ENCODE measurements around the gene PCDHGB3. TPM values are rescaled to one million over a fixed set of nuclear protein-coding genes. Genes with fewer than 3 reads are reported as not detected.

The PCDHGB3 gene
- total RNA-seq, 4 donors from 2014 or later = 3.0 to 7.9 (median 4.8) TPM

GRCh38 chr5:141419074-141419880 lies 49.2 kb downstream of the PCDHGB3 start:
- no peak overlapping the region for H3K4me3 ChIP-seq (ENCODE audit: low read depth, poor library complexity, severe bottlenecking)
- intact Hi-C loops (cut with DNase I; ENCODE audit: low total_unique reads) = loop anchor here (10.0 kb wide), 1 partner anchor 136 kb away; no protein-coding TSS in a partner anchor

GRCh38 chr5:141420855-141421488 lies 50.9 kb downstream of the PCDHGB3 start, which contains the start of gene PCDHGA11:
PCDHGA11 (plus strand) TSS chr5:141421051; CDS start chr5:141421228, 177 bp downstream.
- TF ChIP-seq, protein P1, sequence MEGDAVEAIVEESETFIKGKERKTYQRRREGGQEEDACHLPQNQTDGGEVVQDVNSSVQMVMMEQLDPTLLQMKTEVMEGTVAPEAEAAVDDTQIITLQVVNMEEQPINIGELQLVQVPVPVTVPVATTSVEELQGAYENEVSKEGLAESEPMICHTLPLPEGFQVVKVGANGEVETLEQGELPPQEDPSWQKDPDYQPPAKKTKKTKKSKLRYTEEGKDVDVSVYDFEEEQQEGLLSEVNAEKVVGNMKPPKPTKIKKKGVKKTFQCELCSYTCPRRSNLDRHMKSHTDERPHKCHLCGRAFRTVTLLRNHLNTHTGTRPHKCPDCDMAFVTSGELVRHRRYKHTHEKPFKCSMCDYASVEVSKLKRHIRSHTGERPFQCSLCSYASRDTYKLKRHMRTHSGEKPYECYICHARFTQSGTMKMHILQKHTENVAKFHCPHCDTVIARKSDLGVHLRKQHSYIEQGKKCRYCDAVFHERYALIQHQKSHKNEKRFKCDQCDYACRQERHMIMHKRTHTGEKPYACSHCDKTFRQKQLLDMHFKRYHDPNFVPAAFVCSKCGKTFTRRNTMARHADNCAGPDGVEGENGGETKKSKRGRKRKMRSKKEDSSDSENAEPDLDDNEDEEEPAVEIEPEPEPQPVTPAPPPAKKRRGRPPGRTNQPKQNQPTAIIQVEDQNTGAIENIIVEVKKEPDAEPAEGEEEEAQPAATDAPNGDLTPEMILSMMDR (IDR thresholded peaks at IDR 0.05) = no peak
- no peak for TF ChIP-seq POLR2A (IDR thresholded peaks at IDR 0.05)
- intact Hi-C loops (cut with DNase I; ENCODE audit: low total_unique reads) = no loop called here
- no peak within 1 kb of the TSS for H3K4me3 ChIP-seq (ENCODE audit: low read depth, poor library complexity, severe bottlenecking)
- 10 to 15% methylated on average over 35 to 40 of the region's 42 CpGs for WGBS, 2 donors
- no peak for DNase-seq (ENCODE audit: low spot score in 2 of 2)

More at GRCh38 chr5:141419074-141419880, 49.2 kb downstream of the PCDHGB3 start:
- TF ChIP-seq POLR2A (IDR thresholded peaks at IDR 0.05) = no peak
- TF ChIP-seq, protein P1 (IDR thresholded peaks at IDR 0.05) = no peak
- 32 to 35% methylated on average over 48 to 62 of the region's 74 CpGs for WGBS, 2 donors
- DNase-seq (ENCODE audit: low spot score in 2 of 2) = no peak

DNA sequence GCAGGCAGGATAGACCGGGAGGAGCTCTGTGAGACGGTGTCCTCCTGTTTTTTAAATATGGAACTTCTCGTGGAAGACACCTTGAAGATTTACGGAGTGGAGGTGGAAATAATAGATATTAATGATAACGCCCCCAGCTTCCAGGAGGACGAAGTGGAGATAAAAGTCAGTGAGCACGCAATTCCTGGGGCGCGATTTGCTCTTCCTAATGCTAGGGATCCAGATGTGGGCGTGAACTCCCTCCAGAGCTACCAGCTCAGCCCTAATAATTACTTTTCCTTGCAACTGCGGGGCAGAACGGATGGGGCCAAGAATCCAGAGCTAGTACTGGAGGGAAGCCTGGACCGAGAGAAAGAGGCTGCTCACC lies 51.4 kb downstream of the PCDHGB3 start:
- TF ChIP-seq POLR2A (IDR thresholded peaks at IDR 0.05) = no peak
- TF ChIP-seq, protein P1 (IDR thresholded peaks at IDR 0.05) = no peak
- no peak overlapping the region for H3K4me3 ChIP-seq (ENCODE audit: low read depth, poor library complexity, severe bottlenecking)

More for the DNA sequence above, 51.4 kb downstream of the PCDHGB3 start:
- 12% methylated on average over 13 of the region's 13 CpGs for WGBS, 2 donors
- no peak for DNase-seq (ENCODE audit: low spot score in 2 of 2)
- intact Hi-C loops (cut with DNase I; ENCODE audit: low total_unique reads) = no loop called here

Other genes with a start within 250 kb of the PCDHGB3 start
- gene PCDHB4, start 248.4 kb upstream of the PCDHGB3 start, total RNA-seq = 1 to 10 TPM; 1.1 to 2.8 (median 2.0) TPM
- 1 to 10 TPM in 2 of 4 donors, under 1 TPM in 1, not detected in 1; 0.49 to 4.9 (median 1.4) TPM for gene PCDHB5, start 235.0 kb upstream of the PCDHGB3 start, total RNA-seq
- gene PCDHB6, start 220.2 kb upstream of the PCDHGB3 start, total RNA-seq = 1 to 10 TPM in 2 of 4 donors, under 1 TPM in 1, not detected in 1; 0.93 to 1.3 (median 1.3) TPM
- gene PCDHB7, start 197.6 kb upstream of the PCDHGB3 start, total RNA-seq = 1 to 10 TPM in 1 of 4 donors, under 1 TPM in 3; 0.49 to 1.1 (median 0.58) TPM
- 1 to 10 TPM in 2 of 4 donors, under 1 TPM in 2; 0.10 to 1.2 (median 0.76) TPM for gene PCDHB8, start 192.5 kb upstream of the PCDHGB3 start, total RNA-seq
- gene PCDHB16, start 187.9 kb upstream of the PCDHGB3 start, total RNA-seq = 1 to 10 TPM in 3 of 4 donors, under 1 TPM in 1; 0.55 to 3.2 (median 1.9) TPM
- gene PCDHB9, start 183.1 kb upstream of the PCDHGB3 start, total RNA-seq = 1 to 10 TPM in 2 of 4 donors, under 1 TPM in 2; 0.38 to 2.2 (median 1.2) TPM
- 1 to 10 TPM in 2 of 4 donors, under 1 TPM in 2; 0.19 to 1.5 (median 0.76) TPM for gene PCDHB10, start 177.9 kb upstream of the PCDHGB3 start, total RNA-seq
- gene PCDHB11, start 170.6 kb upstream of the PCDHGB3 start, total RNA-seq = 1 to 10 TPM in 3 of 4 donors, under 1 TPM in 1; 0.63 to 1.7 (median 1.4) TPM
- 1 to 10 TPM in 2 of 4 donors, under 1 TPM in 1, not detected in 1; 0.49 to 3.2 (median 2.3) TPM for gene PCDHB12, start 161.5 kb upstream of the PCDHGB3 start, total RNA-seq
- gene PCDHB13, start 156.3 kb upstream of the PCDHGB3 start, total RNA-seq = 1 to 10 TPM; 3.3 to 9.0 (median 5.0) TPM
- gene PCDHB14, start 146.9 kb upstream of the PCDHGB3 start, total RNA-seq = 1 to 10 TPM; 5.4 to 7.5 (median 6.2) TPM
- gene PCDHB15, start 124.8 kb upstream of the PCDHGB3 start, total RNA-seq = 1 to 10 TPM in 3 of 4 donors, under 1 TPM in 1; 0.46 to 2.0 (median 1.4) TPM
- 1 to 10 TPM in 1 of 4 donors, under 1 TPM in 2, not detected in 1; 0.66 to 5.0 (median 0.67) TPM for gene SLC25A2, start 66.2 kb upstream of the PCDHGB3 start, total RNA-seq
- gene TAF7, start 49.5 kb upstream of the PCDHGB3 start, total RNA-seq = 10 to 100 TPM; 46.9 to 76.0 (median 64.9) TPM
- gene PCDHGA1, start 39.7 kb upstream of the PCDHGB3 start, total RNA-seq = under 1 TPM in 3 of 4 donors, not detected in 1; 0.52 to 0.54 (median 0.53) TPM
- gene PCDHGA2, start 31.5 kb upstream of the PCDHGB3 start, total RNA-seq = 1 to 10 TPM; 1.4 to 5.3 (median 1.9) TPM
- gene PCDHGA3, start 26.4 kb upstream of the PCDHGB3 start, total RNA-seq = 1 to 10 TPM; 1.0 to 3.5 (median 2.9) TPM
- 1 to 10 TPM in 3 of 4 donors, under 1 TPM in 1; 0.30 to 1.3 (median 1.1) TPM for gene PCDHGB1, start 20.1 kb upstream of the PCDHGB3 start, total RNA-seq
- gene PCDHGA4, start 15.2 kb upstream of the PCDHGB3 start, total RNA-seq = 1 to 10 TPM in 3 of 4 donors, under 1 TPM in 1; 0.25 to 4.3 (median 2.4) TPM
- gene PCDHGB2, start 10.2 kb upstream of the PCDHGB3 start, total RNA-seq = 1 to 10 TPM; 2.1 to 4.0 (median 2.6) TPM
- gene PCDHGA5, start 6.1 kb upstream of the PCDHGB3 start, total RNA-seq = 1 to 10 TPM in 3 of 4 donors, under 1 TPM in 1; 0.51 to 3.4 (median 1.6) TPM
- 1 to 10 TPM; 2.5 to 3.7 (median 3.6) TPM for gene PCDHGA6, start 3.6 kb downstream of the PCDHGB3 start, total RNA-seq
- 1 to 10 TPM; 2.2 to 2.5 (median 2.5) TPM for gene PCDHGA7, start 12.5 kb downstream of the PCDHGB3 start, total RNA-seq
- 1 to 10 TPM; 5.2 to 8.9 (median 8.4) TPM for gene PCDHGB4, start 17.5 kb downstream of the PCDHGB3 start, total RNA-seq
- 1 to 10 TPM in 3 of 4 donors, under 1 TPM in 1; 0.97 to 2.2 (median 1.6) TPM for gene PCDHGA8, start 22.4 kb downstream of the PCDHGB3 start, total RNA-seq
- gene PCDHGB5, start 27.7 kb downstream of the PCDHGB3 start, total RNA-seq = 10 to 100 TPM; 12.3 to 17.6 (median 14.6) TPM
- 1 to 10 TPM; 5.6 to 8.2 (median 6.3) TPM for gene PCDHGA9, start 32.5 kb downstream of the PCDHGB3 start, total RNA-seq
- 1 to 10 TPM; 4.4 to 7.4 (median 6.6) TPM for gene PCDHGB6, start 37.8 kb downstream of the PCDHGB3 start, total RNA-seq
- 10 to 100 TPM in 1 of 4 donors, 1 to 10 TPM in 3; 6.8 to 11.7 (median 8.3) TPM for gene PCDHGA10, start 42.7 kb downstream of the PCDHGB3 start, total RNA-seq
- 10 to 100 TPM in 2 of 4 donors, 1 to 10 TPM in 2; 8.0 to 11.3 (median 10.1) TPM for gene PCDHGB7, start 47.4 kb downstream of the PCDHGB3 start, total RNA-seq
- gene PCDHGA11, start 50.8 kb downstream of the PCDHGB3 start, total RNA-seq = 1 to 10 TPM; 3.2 to 6.9 (median 3.7) TPM
- 1 to 10 TPM; 3.4 to 9.1 (median 6.3) TPM for gene PCDHGA12, start 60.3 kb downstream of the PCDHGB3 start, total RNA-seq
- 10 to 100 TPM; 45.5 to 80.8 (median 49.7) TPM for gene PCDHGC3, start 105.7 kb downstream of the PCDHGB3 start, total RNA-seq
- gene PCDHGC4, start 114.8 kb downstream of the PCDHGB3 start, total RNA-seq = 10 to 100 TPM in 1 of 4 donors, 1 to 10 TPM in 3; 1.2 to 34.5 (median 2.2) TPM
- gene PCDHGC5, start 118.8 kb downstream of the PCDHGB3 start, total RNA-seq = 1 to 10 TPM; 1.1 to 1.7 (median 1.7) TPM
- 100 to 1,000 TPM in 1 of 4 donors, 10 to 100 TPM in 3; 64.9 to 101 (median 88.7) TPM for gene DIAPH1, start 248.8 kb downstream of the PCDHGB3 start, total RNA-seq

Data from lower leg skin (tissue), 4 donors.